HG03095 (cell line): ENCODE results near the gene CREB3L1.

Experiments used
- ATAC-seq: cut with Tn5 transposase; IDR thresholded peaks from one replicate; pipeline ENCODE4 v1.9.1; 2021; ENCODE audit warnings: moderate library complexity; ENCODE audit not compliant: unreplicated experiment

The CREB3L1 gene

GRCh38 chr11:46321757-46322156 lies 44.3 kb downstream of the CREB3L1 start:
- ATAC-seq: no peak

GRCh38 chr11:46322759-46323158 lies 45.3 kb downstream of the CREB3L1 start:
- ATAC-seq: no peak

GRCh38 chr11:46326813-46327416 lies 49.5 kb downstream of the CREB3L1 start:
- no peak for ATAC-seq

GRCh38 chr11:46327829-46328228 lies 50.4 kb downstream of the CREB3L1 start:
- no peak for ATAC-seq

GRCh38 chr11:46330154-46330553 lies 52.7 kb downstream of the CREB3L1 start:
- ATAC-seq: no peak

- ATAC-seq: no peak
Measured at GRCh38 chr11:46330563-46331281, 53.3 kb downstream of the CREB3L1 start.

- ATAC-seq: no peak
Measured at GRCh38 chr11:46331282-46331984, 54.0 kb downstream of the CREB3L1 start.

- no peak for ATAC-seq
Measured at GRCh38 chr11:46332093-46332567, 54.7 kb downstream of the CREB3L1 start.

- no peak for ATAC-seq
Measured at GRCh38 chr11:46332568-46333393, 55.3 kb downstream of the CREB3L1 start.

GRCh38 chr11:46333394-46333947 lies 56.0 kb downstream of the CREB3L1 start:
- ATAC-seq: no peak

GRCh38 chr11:46334211-46334610 lies 56.7 kb downstream of the CREB3L1 start:
- no peak for ATAC-seq

GRCh38 chr11:46335271-46335670 lies 57.8 kb downstream of the CREB3L1 start:
- ATAC-seq: no peak

GRCh38 chr11:46335890-46336562 lies 58.6 kb downstream of the CREB3L1 start:
- no peak for ATAC-seq

- no peak for ATAC-seq
Measured at GRCh38 chr11:46336563-46337180, 59.2 kb downstream of the CREB3L1 start.

- no peak for ATAC-seq
Measured at GRCh38 chr11:46337626-46338345, 60.3 kb downstream of the CREB3L1 start.

- ATAC-seq: no peak
Measured at GRCh38 chr11:46338636-46338987, 61.1 kb downstream of the CREB3L1 start.

- ATAC-seq: no peak
Measured at GRCh38 chr11:46338988-46339666, 61.7 kb downstream of the CREB3L1 start.

- no peak for ATAC-seq
Measured at GRCh38 chr11:46339816-46340215, 62.4 kb downstream of the CREB3L1 start.

- ATAC-seq: no peak
Measured at GRCh38 chr11:46341454-46341853, 64.0 kb downstream of the CREB3L1 start.
